Adrenal gland (tissue), 5 donors: ENCODE data around the gene PRSS56.
"Not testable (repeated sequence)": the region's sequence is repeated elsewhere in the genome, so short reads cannot be mapped to it uniquely, and the experiment has no call there.

Experiments used
- POLR2A ChIP-seq, 2 donors: fragments of 450-650 bp; IDR thresholded peaks; one replicate each; pipeline ENCODE4 v1.6.1; 2017; ENCODE audit warnings: antibody characterized with exemption in 2 of 2, mild to moderate bottlenecking in 2 of 2, moderate library complexity in 1 of 2
- TF ChIP-seq, protein P1 (sequence below), 6 experiments: fragments of 450-650 bp in 4 of 6; fragments of 200-600 bp in 2 of 6; sonication (generic) in 1 of 6; IDR thresholded peaks; 1 replicate in 5 of 6; 2 replicates in 1 of 6; pipeline versions ENCODE4 v1.5.1 to v1.8.0; 2016 to 2021; ENCODE audit warnings: antibody characterized with exemption in 6 of 6, mild to moderate bottlenecking in 2 of 6, moderate library complexity in 1 of 6
- donor health status: DM: no; HTN: no; CAD: no.

DNA sequence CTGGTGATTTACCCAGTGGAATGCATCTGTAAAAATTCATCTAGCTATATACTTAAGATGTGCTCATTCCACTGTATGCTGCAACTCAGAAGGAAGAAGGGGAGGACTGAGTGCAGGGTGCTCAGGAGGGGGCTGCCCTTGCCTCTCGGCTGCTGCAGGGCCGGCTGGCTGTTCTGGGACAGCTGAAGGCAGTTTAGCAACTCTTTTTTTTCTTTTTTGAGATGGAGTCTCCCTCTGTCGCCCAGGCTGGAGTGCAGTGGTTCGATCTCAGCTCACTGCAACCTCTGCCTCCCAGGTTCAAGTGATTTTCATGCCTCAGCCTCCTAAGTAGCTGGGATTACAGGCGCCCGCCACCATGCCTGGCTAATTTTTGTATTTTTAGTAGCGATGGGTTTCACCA lies 12.6 kb downstream of the PRSS56 start:
- TF ChIP-seq, protein P1, sequence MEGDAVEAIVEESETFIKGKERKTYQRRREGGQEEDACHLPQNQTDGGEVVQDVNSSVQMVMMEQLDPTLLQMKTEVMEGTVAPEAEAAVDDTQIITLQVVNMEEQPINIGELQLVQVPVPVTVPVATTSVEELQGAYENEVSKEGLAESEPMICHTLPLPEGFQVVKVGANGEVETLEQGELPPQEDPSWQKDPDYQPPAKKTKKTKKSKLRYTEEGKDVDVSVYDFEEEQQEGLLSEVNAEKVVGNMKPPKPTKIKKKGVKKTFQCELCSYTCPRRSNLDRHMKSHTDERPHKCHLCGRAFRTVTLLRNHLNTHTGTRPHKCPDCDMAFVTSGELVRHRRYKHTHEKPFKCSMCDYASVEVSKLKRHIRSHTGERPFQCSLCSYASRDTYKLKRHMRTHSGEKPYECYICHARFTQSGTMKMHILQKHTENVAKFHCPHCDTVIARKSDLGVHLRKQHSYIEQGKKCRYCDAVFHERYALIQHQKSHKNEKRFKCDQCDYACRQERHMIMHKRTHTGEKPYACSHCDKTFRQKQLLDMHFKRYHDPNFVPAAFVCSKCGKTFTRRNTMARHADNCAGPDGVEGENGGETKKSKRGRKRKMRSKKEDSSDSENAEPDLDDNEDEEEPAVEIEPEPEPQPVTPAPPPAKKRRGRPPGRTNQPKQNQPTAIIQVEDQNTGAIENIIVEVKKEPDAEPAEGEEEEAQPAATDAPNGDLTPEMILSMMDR (IDR thresholded peaks at IDR 0.05): not testable (repeated sequence)
- not testable (repeated sequence) for TF ChIP-seq POLR2A (IDR thresholded peaks at IDR 0.05)
